ENCODE measurements around the gene JARID2. TPM values are rescaled to one million over a fixed set of nuclear protein-coding genes. Genes with fewer than 3 reads are reported as not detected.

Gene JARID2
- total RNA-seq, 1 donor from 2014 or later = 12.5 TPM

- peak overlapping the region; percentile 19 for H3K4me3 Mint-ChIP-seq (ENCODE audit: unreplicated experiment)
- H3K9me3 Mint-ChIP-seq (ENCODE audit: unreplicated experiment) = no peaks in the 10 kb centered on the region
- no peaks in the 10 kb centered on the region for H3K27me3 Mint-ChIP-seq (ENCODE audit: unreplicated experiment)
- no peak for TF ChIP-seq CTCF (IDR thresholded peaks at IDR 0.05)
- H3K36me3 Mint-ChIP-seq (ENCODE audit: unreplicated experiment) = no peaks in the 10 kb centered on the region
- peaks cover 80% of the 10 kb centered on the region for H3K4me1 Mint-ChIP-seq (ENCODE audit: unreplicated experiment)
- H3K27ac Mint-ChIP-seq (ENCODE audit: unreplicated experiment) = peak overlapping the region; percentile 82
- no peak for DNase-seq (ENCODE audit: extremely low spot score, unreplicated experiment)
These were observed 14.4 kb downstream of the JARID2 start for GRCh38 chr6:15260099-15260821.

GRCh38 chr6:15263780-15264374, 18.0 kb downstream of the JARID2 start:
- H3K27me3 Mint-ChIP-seq (ENCODE audit: unreplicated experiment) = no peaks in the 10 kb centered on the region
- DNase-seq (ENCODE audit: extremely low spot score, unreplicated experiment) = no peak
- H3K4me1 Mint-ChIP-seq (ENCODE audit: unreplicated experiment) = peaks cover 88% of the 10 kb centered on the region
- no peak for TF ChIP-seq CTCF (IDR thresholded peaks at IDR 0.05)
- H3K36me3 Mint-ChIP-seq (ENCODE audit: unreplicated experiment) = no peaks in the 10 kb centered on the region
- H3K4me3 Mint-ChIP-seq (ENCODE audit: unreplicated experiment) = no peak overlapping the region
- H3K9me3 Mint-ChIP-seq (ENCODE audit: unreplicated experiment) = no peaks in the 10 kb centered on the region
- no peak overlapping the region for H3K27ac Mint-ChIP-seq (ENCODE audit: unreplicated experiment)

GRCh38 chr6:15264412-15264811, 18.5 kb downstream of the JARID2 start:
- DNase-seq (ENCODE audit: extremely low spot score, unreplicated experiment) = no peak
- no peak for TF ChIP-seq CTCF (IDR thresholded peaks at IDR 0.05)
- H3K36me3 Mint-ChIP-seq (ENCODE audit: unreplicated experiment) = no peaks in the 10 kb centered on the region
- no peaks in the 10 kb centered on the region for H3K9me3 Mint-ChIP-seq (ENCODE audit: unreplicated experiment)
- no peaks in the 10 kb centered on the region for H3K27me3 Mint-ChIP-seq (ENCODE audit: unreplicated experiment)
- no peak overlapping the region for H3K27ac Mint-ChIP-seq (ENCODE audit: unreplicated experiment)
- H3K4me3 Mint-ChIP-seq (ENCODE audit: unreplicated experiment) = no peak overlapping the region
- H3K4me1 Mint-ChIP-seq (ENCODE audit: unreplicated experiment) = peaks cover 88% of the 10 kb centered on the region

- no peak for TF ChIP-seq CTCF (IDR thresholded peaks at IDR 0.05)
- H3K4me1 Mint-ChIP-seq (ENCODE audit: unreplicated experiment) = peaks cover 87% of the 10 kb centered on the region
- no peaks in the 10 kb centered on the region for H3K27me3 Mint-ChIP-seq (ENCODE audit: unreplicated experiment)
- peak overlapping the region; percentile 7 for H3K4me3 Mint-ChIP-seq (ENCODE audit: unreplicated experiment)
- H3K9me3 Mint-ChIP-seq (ENCODE audit: unreplicated experiment) = no peaks in the 10 kb centered on the region
- no peak for DNase-seq (ENCODE audit: extremely low spot score, unreplicated experiment)
- H3K27ac Mint-ChIP-seq (ENCODE audit: unreplicated experiment) = peak overlapping the region; percentile 68
- H3K36me3 Mint-ChIP-seq (ENCODE audit: unreplicated experiment) = no peaks in the 10 kb centered on the region
These were observed 19.3 kb downstream of the JARID2 start for GRCh38 chr6:15264902-15265761.

GRCh38 chr6:15265787-15266186, 19.9 kb downstream of the JARID2 start:
- DNase-seq (ENCODE audit: extremely low spot score, unreplicated experiment) = no peak
- Mint-ChIP-seq H3K4me1 (ENCODE audit: unreplicated experiment) (peaks cover 82% of the 10 kb centered on the region), H3K27ac (ENCODE audit: unreplicated experiment) (peak overlapping the region; percentile 68), H3K36me3 (ENCODE audit: unreplicated experiment) (no peaks in the 10 kb centered on the region), H3K27me3 (ENCODE audit: unreplicated experiment) (no peaks in the 10 kb centered on the region), H3K9me3 (ENCODE audit: unreplicated experiment) (no peaks in the 10 kb centered on the region), H3K4me3 (ENCODE audit: unreplicated experiment) (no peak overlapping the region)
- TF ChIP-seq CTCF (IDR thresholded peaks at IDR 0.05) = no peak

Data from osteocyte (in vitro differentiated cells).